ENCODE data around the gene AQP11. TPM values are rescaled to one million over a fixed set of nuclear protein-coding genes. Genes with fewer than 3 reads are reported as not detected.

AQP11 gene
- total RNA-seq, 1 donor from 2014 or later: 2.1 TPM

- peaks cover 18% of the 10 kb centered on the region for H3K36me3 Mint-ChIP-seq (ENCODE audit: low read depth)
- no peak for DNase-seq (ENCODE audit: low read depth, low spot score)
- H3K27ac Mint-ChIP-seq (ENCODE audit: unreplicated experiment): peak overlapping the region; percentile 93
- TF ChIP-seq CTCF (conservative IDR thresholded peaks at IDR 0.05): no peak
- H3K9me3 Mint-ChIP-seq: peaks cover 4% of the 10 kb centered on the region
- peaks cover 3% of the 10 kb centered on the region for H3K27me3 Mint-ChIP-seq (ENCODE audit: low read depth)
- peak overlapping the region; percentile 90 for H3K4me3 Mint-ChIP-seq
- peaks cover 17% of the 10 kb centered on the region for H3K4me1 Mint-ChIP-seq
These were observed 602 bp upstream of the AQP11 start for GRCh38 chr11:77589181-77589520.

DNA sequence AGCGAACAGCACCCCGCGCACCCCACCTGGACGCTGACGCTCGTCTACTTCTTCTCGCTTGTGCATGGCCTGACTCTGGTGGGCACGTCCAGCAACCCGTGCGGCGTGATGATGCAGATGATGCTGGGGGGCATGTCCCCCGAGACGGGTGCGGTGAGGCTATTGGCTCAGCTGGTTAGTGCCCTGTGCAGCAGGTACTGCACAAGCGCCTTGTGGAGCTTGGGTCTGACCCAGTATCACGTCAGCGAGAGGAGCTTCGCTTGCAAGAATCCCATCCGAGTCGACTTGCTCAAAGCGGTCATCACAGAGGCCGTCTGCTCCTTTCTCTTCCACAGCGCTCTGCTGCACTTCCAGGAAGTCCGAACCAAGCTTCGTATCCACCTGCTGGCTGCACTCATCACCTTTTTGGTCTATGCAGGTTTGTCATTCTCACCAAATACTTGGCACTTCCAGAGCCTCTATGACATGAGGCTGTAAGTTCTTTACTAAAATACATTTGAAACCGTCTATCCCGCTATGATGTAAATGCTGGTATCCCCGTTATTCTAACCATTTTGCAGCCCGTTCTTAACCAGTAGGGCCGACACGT is 535 bp downstream of the AQP11 start:
- peak; percentile 20 for TF ChIP-seq CTCF (conservative IDR thresholded peaks at IDR 0.05)
- Mint-ChIP-seq H3K27me3 (ENCODE audit: low read depth) (peaks cover 3% of the 10 kb centered on the region), H3K9me3 (peaks cover 4% of the 10 kb centered on the region), H3K27ac (ENCODE audit: unreplicated experiment) (no peak overlapping the region), H3K36me3 (ENCODE audit: low read depth) (peaks cover 10% of the 10 kb centered on the region), H3K4me3 (peak overlapping the region; percentile 66), H3K4me1 (peaks cover 17% of the 10 kb centered on the region)
- DNase-seq (ENCODE audit: low read depth, low spot score): peak; percentile 25

GRCh38 chr11:77592727-77593126 is 3.0 kb downstream of the AQP11 start:
- Mint-ChIP-seq H3K9me3 (no peaks in the 10 kb centered on the region), H3K4me3 (no peak overlapping the region), H3K27ac (ENCODE audit: unreplicated experiment) (no peak overlapping the region), H3K36me3 (ENCODE audit: low read depth) (no peaks in the 10 kb centered on the region), H3K4me1 (peaks cover 17% of the 10 kb centered on the region), H3K27me3 (ENCODE audit: low read depth) (peaks cover 3% of the 10 kb centered on the region)
- no peak for DNase-seq (ENCODE audit: low read depth, low spot score)
- TF ChIP-seq CTCF (conservative IDR thresholded peaks at IDR 0.05): no peak

GRCh38 chr11:77593883-77594282 is 4.1 kb downstream of the AQP11 start:
- Mint-ChIP-seq H3K27me3 (ENCODE audit: low read depth) (peaks cover 3% of the 10 kb centered on the region), H3K4me1 (peaks cover 14% of the 10 kb centered on the region), H3K4me3 (peak overlapping the region; percentile 6), H3K27ac (ENCODE audit: unreplicated experiment) (no peak overlapping the region), H3K9me3 (no peaks in the 10 kb centered on the region), H3K36me3 (ENCODE audit: low read depth) (no peaks in the 10 kb centered on the region)
- DNase-seq (ENCODE audit: low read depth, low spot score): no peak
- no peak for TF ChIP-seq CTCF (conservative IDR thresholded peaks at IDR 0.05)

- TF ChIP-seq CTCF (conservative IDR thresholded peaks at IDR 0.05): no peak
- no peak for DNase-seq (ENCODE audit: low read depth, low spot score)
- no peaks in the 10 kb centered on the region for H3K36me3 Mint-ChIP-seq (ENCODE audit: low read depth)
- no peak overlapping the region for H3K27ac Mint-ChIP-seq (ENCODE audit: unreplicated experiment)
- no peaks in the 10 kb centered on the region for H3K27me3 Mint-ChIP-seq (ENCODE audit: low read depth)
- no peak overlapping the region for H3K4me3 Mint-ChIP-seq
- peaks cover 1% of the 10 kb centered on the region for H3K4me1 Mint-ChIP-seq
- no peaks in the 10 kb centered on the region for H3K9me3 Mint-ChIP-seq
These were observed 6.9 kb downstream of the AQP11 start for GRCh38 chr11:77596626-77597025.
